IPS DF 4.7 (cell line): ENCODE results near the gene KRT39.
"Not testable (repeated sequence)": the region's sequence is repeated elsewhere in the genome, so short reads cannot be mapped to it uniquely, and the experiment has no call there.

Experiments
- DNase-seq: peaks from one replicate; pipeline ENCODE4 v3.0.0-alpha.2; 2013; ENCODE audit warnings: low spot score; ENCODE audit errors: extremely low read depth

KRT39 gene

DNA sequence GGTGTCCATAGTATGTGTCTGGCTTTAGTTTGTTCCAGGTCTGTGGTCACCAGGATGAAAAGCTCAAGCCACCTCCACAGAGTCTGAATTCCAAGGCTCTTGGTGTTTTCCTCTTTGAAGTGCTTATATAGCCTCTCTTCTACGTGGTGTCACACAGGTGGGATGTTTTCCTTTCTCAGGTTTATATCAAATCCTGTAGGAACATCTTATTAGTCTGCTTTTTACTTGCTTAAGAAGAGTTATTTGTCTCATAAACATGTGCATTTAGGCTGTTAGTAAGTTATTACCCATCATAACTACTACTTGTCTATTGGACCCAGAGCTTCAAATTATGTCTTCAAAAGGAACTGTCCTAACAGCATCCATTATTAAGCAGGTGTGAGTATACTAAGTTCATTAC is at the start of gene KRT39:
TSS of gene KRT39 (minus strand) at position 101 of the 400 bp plus-strand sequence. CDS start at position 9, 92 bp downstream.
- no peak for DNase-seq

DNA sequence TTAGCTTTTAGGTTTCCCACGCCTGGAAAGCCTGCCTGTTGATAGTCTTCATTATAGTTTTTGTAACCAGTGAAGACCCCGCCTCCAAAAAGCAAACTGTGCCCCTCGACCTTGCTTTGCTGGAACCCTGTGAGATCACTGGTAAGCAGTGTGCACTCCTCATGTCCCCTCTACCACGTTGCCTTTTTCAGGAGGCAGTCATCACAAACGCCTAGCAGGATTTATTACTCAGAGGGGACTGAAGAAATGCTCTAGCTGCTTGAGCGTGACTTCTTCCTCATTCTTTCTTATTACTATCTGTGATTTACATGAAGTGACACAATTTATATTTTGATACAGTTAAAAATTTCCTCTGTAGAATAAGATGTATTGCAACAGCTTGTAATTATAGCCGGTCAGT is 48.7 kb upstream of the KRT39 start:
- DNase-seq = no peak

DNA sequence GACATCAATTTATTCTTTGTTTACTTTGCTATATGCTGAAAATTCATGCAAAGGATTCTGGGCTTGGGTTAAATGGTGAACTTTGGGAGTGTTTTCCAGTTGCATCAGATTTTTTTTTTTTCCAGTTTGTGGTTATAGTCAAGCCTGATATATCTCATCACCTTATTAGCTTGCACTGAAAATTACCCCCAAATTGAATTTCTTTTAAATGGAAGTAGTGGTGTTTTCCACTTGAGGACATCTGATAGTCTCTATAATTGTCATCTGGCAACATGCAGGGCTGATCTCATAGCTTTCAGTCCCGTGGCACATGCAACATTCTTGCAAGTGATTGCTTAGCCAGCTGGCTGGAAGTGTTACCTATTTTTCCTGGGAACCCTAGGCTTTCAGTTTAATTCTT is 46.9 kb upstream of the KRT39 start:
- no peak for DNase-seq

DNA sequence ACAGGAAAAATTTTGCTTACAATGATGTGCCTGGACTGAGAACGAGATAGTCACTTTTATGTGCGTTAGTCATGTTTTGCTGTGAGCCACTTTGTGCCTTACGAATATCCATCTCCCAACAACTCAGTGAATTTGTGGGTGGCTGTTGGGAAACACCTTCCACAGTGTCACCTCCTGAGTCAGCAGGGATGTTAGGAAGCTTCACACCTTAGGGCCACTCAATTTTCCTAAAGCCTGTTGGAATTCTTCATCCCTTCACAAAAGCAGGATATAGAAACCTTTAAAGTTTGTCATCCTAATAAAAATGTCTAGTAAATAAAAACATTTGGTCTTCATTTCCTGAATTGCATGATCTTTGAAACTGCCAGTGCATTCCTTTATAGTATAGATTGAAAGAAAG is 46.4 kb upstream of the KRT39 start:
- no peak for DNase-seq

DNA sequence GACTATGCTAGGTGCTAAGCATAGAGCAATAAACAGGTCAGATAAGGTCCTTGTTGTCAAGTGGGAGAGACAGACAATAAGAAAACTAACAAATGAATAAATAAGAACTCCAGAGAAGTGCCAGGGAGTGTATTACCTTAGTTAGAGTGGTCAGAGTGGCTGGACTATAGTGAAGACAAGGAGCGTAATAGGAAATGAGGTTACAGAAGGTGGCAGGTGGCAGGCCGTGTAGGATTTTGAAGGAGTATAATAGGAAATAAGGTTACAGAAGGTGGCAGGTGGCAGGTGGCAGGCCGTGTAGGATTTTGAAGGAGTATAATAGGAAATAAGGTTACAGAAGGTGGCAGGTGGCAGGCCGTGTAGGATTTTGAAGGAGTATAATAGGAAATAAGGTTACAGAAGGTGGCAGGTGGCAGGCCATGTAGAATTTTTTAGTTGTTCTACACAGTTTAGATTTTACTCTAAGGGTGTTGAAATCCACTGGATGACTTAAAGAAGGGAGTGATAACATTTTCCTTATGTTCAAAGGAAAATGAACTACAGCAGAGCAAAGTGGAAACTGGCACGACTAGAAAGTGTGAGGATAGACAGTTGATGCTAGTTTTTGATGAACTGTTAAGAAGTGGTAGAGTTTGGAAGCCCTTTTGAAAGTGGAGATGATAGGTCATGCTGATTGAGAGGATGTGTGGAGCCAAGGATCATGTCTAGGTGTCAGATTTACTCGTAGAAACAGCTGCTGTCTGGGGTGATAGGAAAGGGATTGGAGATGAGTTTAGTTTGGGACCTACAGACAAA is 45.8 kb upstream of the KRT39 start:
- no peak for DNase-seq

DNA sequence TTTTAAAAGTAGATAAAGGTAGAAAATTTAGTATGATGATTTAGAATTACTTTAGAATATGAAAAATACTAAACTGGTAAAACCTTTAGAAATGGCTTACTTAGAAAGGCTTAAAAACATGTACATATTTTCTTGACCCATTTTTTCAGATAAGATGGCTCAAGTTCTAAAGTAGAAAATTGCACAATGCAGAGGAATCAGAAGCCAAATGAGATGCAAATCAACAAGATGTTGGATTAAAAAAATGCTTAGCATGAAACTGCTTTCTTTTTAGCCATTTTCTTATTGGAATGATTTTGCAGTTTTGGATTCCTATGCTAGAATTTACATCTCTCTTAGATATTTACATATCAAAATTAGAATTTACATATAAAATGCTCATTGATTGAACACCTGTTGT is 43.7 kb upstream of the KRT39 start:
- DNase-seq = no peak

DNA sequence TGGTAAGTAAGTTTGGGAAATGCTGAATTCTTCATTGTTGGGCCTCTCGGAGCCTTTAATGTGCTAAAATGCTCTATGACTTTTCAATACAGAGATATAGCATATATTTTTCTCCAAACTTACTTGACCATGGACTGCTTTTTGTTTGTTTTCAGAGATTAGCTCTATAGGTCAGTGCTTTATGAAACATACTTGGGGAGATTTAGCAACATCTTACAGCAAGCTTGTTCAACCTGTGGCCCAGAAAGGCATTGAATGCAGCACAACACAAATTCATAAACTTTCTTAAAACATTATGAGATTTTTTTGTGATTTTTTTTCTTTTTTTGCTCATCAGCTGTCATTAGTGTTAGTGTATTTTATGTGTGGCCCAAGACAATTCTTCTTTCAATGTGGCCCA is 43.2 kb upstream of the KRT39 start:
- DNase-seq = no peak

DNA sequence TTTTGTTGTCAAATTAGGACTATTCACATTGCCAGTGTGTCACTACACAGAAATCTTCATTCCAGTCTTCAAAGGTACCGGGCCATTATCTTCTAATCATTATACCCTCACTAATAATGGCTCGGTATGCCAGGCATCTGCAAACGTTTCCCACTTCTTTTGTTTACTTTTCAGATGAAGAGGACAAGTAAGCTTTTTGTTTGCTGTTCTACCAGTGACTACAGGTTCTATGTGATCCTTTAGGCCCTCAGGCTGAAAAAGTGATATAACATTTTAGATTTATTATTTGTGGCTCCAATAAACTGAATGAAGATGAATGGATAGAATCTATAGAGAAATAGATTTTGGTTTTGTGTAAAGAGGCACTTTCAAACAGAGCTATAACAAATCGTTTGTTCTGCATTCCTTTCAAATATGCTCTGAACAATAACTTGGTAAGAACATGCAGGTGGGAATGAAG is 42.6 kb upstream of the KRT39 start:
- DNase-seq = no peak

DNA sequence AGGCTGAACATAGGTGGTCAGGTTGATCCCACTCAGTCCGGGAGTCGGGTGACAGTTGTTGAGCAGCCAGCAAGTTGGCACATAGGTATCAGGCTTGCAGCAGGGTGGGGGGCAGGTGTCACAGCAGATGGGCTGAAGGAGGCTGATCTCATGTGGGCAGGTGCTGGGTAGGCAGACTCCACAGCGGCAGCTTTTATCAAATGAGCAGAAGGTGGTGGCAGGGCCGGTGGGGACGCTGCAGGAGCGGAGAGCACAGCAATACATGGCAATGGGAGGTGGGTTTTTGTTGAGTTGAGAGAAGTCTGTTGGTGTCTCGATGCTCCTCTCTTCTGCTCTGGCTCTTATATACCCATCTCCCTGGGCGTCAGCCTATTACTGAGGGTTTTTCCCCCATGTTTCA is 42.1 kb upstream of the KRT39 start, which contains the start of gene KRTAP3-1:
TSS of gene KRTAP3-1 (minus strand) at position 318 of the 400 bp plus-strand sequence. CDS start at position 264, 54 bp downstream.
- DNase-seq = no peak

DNA sequence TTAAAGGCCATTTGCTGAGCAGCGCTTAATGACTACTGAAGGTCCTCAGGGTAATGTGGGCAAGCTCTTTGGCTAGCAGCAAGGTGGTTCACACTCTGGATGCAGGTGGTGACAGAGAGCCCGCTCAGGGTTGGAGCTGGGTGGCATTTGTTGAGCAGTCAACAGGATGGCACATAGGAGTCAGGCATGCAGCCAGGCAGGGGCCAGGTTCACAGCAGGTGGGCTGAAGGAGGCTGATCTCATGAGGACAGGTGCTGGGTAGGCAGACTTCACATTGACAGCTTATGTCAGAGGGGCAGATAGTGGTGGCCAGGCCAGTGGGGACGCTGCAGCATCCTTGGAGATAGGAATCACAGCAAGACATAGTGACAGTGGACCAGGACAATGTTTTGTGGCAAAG is 37.6 kb upstream of the KRT39 start:
- no peak for DNase-seq

DNA sequence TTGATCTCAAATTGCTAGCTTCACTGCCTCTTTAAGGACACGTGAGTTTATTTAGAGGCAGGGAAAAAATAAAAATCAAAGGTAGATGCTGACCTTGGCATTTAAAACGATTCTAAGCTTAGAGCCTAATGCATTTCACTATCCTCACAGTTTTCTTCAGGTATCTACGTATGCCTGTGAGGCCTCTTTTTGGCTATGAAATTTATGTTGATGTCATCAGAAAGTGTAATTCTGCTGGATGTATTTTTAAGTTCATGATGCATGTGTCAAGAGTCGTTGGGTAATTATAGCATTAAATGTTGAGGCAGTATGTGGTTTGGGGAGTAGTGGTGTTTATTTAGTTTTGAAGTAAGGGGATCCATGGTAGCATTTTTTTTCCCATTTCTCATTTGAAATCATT is 37.2 kb upstream of the KRT39 start:
- no peak for DNase-seq

DNA sequence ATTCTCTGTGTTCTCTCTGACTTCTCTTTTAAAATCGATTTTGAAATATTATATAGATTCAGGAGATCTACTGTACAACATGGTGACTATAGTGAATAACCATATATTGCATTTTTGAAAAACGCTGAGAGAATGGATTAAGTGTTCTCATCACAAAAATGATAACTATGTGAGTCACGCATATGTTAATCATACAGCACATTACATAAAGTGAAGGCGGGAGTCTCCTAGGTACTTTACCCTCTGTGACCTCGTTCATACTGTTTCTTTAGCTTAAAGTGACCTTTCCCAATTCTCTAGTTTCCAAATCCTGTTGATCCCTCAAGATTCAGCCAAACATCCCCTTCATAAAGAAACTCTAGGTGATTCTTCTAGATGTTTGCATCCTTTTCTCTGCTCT is 36.1 kb upstream of the KRT39 start:
- DNase-seq = no peak

DNA sequence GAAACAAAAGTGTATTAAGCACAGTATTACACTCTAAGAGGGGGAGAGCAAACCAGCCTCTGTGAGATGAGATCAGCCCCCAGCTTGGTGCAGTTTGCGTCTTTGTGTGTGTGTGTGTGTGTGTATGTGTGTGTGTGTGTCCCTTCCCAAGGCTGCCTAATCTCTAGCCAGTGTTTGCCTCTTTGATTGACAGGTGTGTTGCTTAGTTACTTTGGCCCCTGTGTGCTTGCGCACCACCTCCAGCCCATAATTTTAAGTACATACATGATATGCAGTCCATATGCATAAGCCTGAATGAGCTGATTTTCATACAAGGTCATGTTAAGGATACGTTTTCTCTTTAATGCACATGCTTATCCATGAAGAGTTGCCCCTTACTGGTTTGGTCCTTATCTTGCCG is 35.0 kb upstream of the KRT39 start:
- DNase-seq = no peak

DNA sequence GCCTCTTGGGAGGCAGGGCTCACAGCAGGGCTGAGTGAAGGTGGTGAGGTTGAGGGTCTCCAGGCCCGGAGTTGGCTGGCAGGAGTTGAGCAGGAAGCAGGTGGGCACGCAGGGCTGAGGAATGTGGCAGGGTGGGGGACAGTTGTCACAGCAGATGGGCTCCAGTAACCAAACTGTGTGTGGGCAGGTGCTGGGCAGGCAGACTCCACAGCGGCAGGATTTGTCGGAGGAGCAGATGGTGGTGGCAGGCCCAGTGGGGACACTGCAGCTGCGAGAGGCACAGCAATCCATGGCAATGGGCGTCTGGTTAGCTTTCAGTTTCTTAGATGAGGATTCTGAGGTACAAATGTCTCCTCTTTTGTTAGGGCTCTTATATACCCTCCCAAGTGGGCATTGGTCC is 32.8 kb upstream of the KRT39 start, which contains the start of gene KRTAP3-2:
TSS of gene KRTAP3-2 (minus strand) at position 344 of the 400 bp plus-strand sequence. CDS start at position 291, 53 bp downstream.
- DNase-seq = not testable (repeated sequence)

DNA sequence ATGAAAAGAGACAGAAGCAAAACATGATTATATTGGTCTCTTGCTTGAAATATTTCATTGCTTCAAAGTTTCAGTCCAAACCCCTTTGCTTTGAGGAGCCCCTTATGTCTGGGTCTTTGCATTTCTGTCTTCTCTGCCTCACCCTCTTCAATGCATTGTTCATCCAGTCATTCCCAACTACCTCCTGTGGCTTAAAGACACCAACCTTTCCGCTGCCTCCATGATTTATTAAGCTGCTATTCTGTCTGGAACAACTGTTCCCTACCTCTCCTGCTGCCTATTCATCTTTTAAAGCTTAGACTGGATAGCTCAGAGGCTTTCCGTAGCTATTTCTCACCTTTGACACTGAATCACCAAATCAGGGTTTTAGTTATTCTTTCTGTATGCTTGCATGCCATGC is 30.6 kb upstream of the KRT39 start:
- no peak for DNase-seq

DNA sequence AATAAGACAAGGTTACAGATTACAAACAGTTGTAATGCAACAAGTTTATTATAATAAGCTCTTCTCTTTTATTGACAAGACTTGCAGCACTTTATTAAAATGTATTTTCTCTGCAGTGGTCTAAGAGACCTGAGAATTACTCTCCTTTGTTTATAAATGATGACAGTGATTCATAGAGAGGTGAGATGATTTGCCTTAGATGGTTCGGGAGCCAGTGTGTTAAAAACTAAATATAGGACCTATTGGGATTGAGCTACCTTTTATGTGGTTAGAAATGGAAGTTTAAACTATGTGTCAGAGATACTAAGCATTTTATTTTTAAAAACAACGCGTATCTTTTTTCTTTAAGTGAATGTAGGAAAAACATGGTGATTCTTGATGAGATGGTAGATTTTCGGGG is 30.1 kb upstream of the KRT39 start:
- DNase-seq = no peak

DNA sequence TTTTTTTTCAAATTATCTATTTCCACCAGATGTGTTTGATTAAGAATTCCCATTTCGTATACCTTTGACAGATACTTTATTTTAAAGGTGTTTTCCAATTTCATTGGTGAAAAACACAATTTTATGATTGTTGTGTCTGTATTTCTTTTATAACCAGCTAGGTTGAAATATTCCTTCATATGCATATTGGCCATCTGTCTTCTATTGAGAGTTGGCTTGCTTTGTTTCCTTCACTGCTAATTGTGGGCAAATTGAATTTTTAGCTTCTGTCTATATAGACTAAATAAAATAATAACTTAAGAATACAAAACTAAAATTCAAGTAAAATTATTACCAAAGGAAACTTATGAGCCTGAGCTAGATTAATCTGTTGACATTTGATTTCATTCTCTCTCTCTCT is 28.4 kb upstream of the KRT39 start:
- no peak for DNase-seq

DNA sequence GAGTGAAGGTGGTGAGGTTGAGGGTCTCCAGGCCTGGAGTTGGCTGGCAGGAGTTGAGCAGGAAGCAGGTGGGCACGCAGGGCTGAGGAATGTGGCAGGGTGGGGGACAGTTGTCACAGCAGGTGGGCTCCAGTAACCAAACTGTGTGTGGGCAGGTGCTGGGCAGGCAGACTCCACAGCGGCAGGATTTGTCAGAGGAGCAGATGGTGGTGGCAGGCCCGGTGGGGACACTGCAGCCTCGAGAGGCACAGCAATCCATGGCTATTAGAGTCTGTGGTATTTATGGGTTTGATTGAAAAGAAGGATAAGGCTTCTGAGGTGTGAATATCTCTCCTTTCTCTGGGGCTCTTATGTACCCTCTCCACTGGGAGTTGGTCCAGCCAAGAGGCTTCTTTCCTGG is 27.1 kb upstream of the KRT39 start, which contains the start of gene KRTAP3-3:
TSS of gene KRTAP3-3 (minus strand) at position 326 of the 400 bp plus-strand sequence. CDS start at position 259, 67 bp downstream.
- no peak for DNase-seq

DNA sequence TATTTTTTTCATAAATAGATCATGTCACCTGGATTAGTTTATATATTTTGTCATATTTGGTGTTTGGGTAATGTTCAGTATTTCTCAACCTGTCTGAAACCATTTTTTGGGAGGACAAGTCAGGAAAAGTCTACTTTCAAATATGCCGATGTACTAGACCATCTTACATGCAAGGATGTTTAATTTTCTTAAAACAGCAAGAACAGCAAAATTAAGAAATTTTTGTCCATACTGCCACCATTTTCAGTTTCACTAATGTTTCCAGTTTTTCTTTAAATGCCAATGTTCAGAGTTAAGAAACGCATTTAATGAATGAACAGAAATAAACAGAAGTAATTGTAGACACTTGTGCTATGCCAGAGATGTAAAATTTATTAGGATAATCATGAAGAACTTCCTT is 26.3 kb upstream of the KRT39 start:
- no peak for DNase-seq

DNA sequence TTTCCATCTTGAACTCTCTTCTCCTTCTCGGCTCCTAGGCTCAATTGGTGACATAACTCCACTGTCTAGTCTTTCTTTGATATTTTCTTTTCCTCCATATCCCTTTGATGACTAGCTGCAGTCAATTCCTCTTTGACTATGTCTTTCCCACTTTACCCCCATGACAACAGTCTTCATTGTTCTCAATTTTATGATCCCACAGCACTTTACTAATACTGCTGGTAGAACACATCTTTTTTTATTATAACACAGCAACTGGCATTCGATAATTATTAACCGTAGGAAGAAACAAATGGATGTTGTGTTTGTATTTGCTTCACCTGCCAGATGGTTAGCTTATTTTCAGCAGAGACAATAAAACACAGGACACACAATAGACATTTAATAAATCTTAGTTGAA is 25.9 kb upstream of the KRT39 start:
- DNase-seq = no peak

DNA sequence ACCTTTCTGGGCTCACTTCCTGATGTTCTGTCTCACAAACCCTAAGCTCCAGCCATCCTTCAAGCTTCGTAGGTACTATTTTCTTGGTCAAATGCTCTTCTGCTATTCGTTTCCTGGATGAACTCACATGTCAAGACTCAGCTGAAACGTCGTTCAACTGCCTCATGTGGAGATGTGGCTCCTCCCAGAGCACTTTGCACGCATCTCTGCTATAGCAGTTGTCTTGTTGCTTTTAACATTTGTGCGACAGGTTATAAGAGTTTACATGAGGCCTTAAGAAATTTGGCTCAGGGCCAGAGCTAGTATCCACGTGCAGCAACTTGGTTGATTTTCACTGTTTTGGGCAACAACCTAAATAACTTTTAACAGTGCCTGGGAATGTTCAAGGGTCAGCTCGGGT is 20.2 kb upstream of the KRT39 start:
- no peak for DNase-seq

DNA sequence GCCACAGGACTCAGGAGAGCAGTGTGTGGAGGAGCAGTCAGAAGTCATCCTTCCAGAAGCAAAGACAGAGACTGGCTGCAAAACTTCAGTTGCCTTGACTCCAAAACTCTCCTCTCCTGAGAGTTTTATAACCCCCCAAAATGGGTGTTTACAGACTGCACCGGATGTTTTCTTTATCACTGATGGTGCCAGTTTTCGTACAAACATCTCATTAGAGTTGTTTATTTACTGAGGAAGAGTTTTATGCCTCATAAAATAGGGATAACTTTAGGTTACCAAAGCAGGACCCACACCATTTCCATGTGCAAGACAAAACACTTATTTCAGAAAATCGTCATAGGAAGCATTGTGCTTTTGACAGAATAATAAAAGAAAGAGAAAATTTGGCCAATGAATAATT is 17.5 kb upstream of the KRT39 start, which contains the start of gene KRT40:
TSS of gene KRT40 (minus strand) at position 101 of the 400 bp plus-strand sequence. CDS start at position 48, 53 bp downstream.
- DNase-seq = no peak

DNA sequence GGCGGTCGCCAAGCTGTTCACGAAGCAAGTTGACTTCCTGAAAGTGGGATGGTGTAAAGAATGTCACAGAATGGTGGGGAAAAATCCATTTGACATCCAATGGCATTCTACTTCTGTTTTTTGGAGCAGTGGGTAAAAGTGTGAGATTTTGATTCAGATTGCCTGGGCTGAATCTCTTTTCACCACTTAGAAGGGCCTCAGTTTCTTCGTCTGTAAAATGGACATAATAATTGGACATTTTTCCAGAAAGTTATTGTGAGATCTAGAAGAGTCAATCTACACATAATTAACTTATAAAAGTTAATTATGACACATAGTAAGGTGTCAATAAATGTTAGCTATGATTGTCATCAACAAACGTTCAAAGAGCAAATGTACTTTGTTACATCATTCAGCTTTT is 14.4 kb upstream of the KRT39 start:
- DNase-seq = no peak
